CD4-positive, alpha-beta T cell (primary cell): ENCODE data around the gene DDX56. TPM values are rescaled to one million over a fixed set of nuclear protein-coding genes. Genes with fewer than 3 reads are reported as not detected.

ENCODE experiments used
- ATAC-seq: fragments of 200-7000 bp; cut with Tn5 transposase; one replicate; pipeline ENCODE4 v1.10.0; 2022; ENCODE audit warnings: mild to moderate bottlenecking; ENCODE audit not compliant: poor library complexity
- CTCF ChIA-PET: fragments of 350-600 bp; sonication (Branson Sonifier 250); formaldehyde crosslinking; loops from one replicate; lab custom pipeline; 2021; ENCODE audit warnings: antibody characterized with exemption, inconsistent platforms; lab: Charles Lee
- POLR2A ChIA-PET: fragments of 350-600 bp; sonication (Branson Sonifier 250); formaldehyde crosslinking; loops from one replicate; lab custom pipeline; 2021; ENCODE audit warnings: antibody characterized with exemption, inconsistent platforms; lab: Charles Lee
- DNase-seq, 14 experiments: peaks; one replicate each; pipeline ENCODE4 v3.0.0-alpha.2; 2013 to 2020; ENCODE audit warnings: mixed read lengths in 2 of 14
- H3K27ac ChIP-seq, 2 donors: one replicate each; pipeline versions ENCODE4 v1.5.1 to v1.7.0; 2013; ENCODE audit warnings: low read length in 2 of 2, low read depth in 1 of 2, mild to moderate bottlenecking in 1 of 2
- H3K27me3 ChIP-seq, 2 experiments: 1 replicate in 1 of 2; 2 replicates in 1 of 2; pipeline versions ENCODE4 v1.6.1 to v1.7.0; 2013; ENCODE audit warnings: low read length in 2 of 2, control low read depth in 1 of 2, mild to moderate bottlenecking in 1 of 2, moderate library complexity in 1 of 2; ENCODE audit not compliant: insufficient read depth in 2 of 2, control insufficient read depth in 1 of 2
- H3K36me3 ChIP-seq: one replicate; pipeline ENCODE4 v1.6.1; 2013; ENCODE audit warnings: low read length, control low read depth; ENCODE audit not compliant: insufficient read depth
- H3K4me1 ChIP-seq: one replicate; pipeline ENCODE4 v1.6.1; 2013; ENCODE audit warnings: low read length, control low read depth; ENCODE audit not compliant: insufficient read depth
- H3K4me3 ChIP-seq: one replicate; pipeline ENCODE4 v1.5.1; 2013; ENCODE audit warnings: mild to moderate bottlenecking, low read length, moderate library complexity
- H3K9me3 ChIP-seq, 2 experiments: 1 replicate in 1 of 2; 2 replicates in 1 of 2; pipeline versions ENCODE4 v1.6.1 to v1.7.0; 2013; ENCODE audit warnings: low read length in 2 of 2, mild to moderate bottlenecking in 2 of 2, control low read depth in 1 of 2, moderate library complexity in 1 of 2; ENCODE audit not compliant: control insufficient read depth in 1 of 2, insufficient read depth in 1 of 2
- H3K27ac Mint-ChIP-seq: one replicate; pipeline ENCODE4 v1.8.0; 2020; ENCODE audit warnings: mixed read lengths
- H3K27me3 Mint-ChIP-seq: one replicate; pipeline ENCODE4 v1.8.0; 2021; ENCODE audit warnings: mixed read lengths
- H3K36me3 Mint-ChIP-seq: one replicate; pipeline ENCODE4 v1.8.0; 2021; ENCODE audit warnings: low read depth, mixed read lengths
- H3K4me1 Mint-ChIP-seq: one replicate; pipeline ENCODE4 v1.8.0; 2021; ENCODE audit warnings: low read depth, mixed read lengths
- H3K4me3 Mint-ChIP-seq: one replicate; pipeline ENCODE4 v1.8.0; 2020; ENCODE audit warnings: mild to moderate bottlenecking, mixed read lengths
- H3K9me3 Mint-ChIP-seq: one replicate; pipeline ENCODE4 v1.8.0; 2020; ENCODE audit warnings: mixed read lengths
- intact Hi-C, 2 experiments: fragments of 100-400 bp; cut with DNase I in 1 of 2; cut with micrococcal nuclease in 1 of 2; formaldehyde crosslinking; loops; one replicate each; pipeline versions ENCODE4 v1.15.1 to v1.9.0; 2023 to 2025; cut with DNase I, micrococcal nuclease
- total RNA-seq, 174 experiments: library from RNA in 2 of 174; stranded (reverse) in 2 of 174; gene quantifications; one replicate each; pipeline ENCODE4 v1.2.3 and lab custom pipeline; 2021 to 2026
- TF ChIP-seq, protein P1 (sequence below): fragments of 200-600 bp; IDR thresholded peaks from one replicate; pipeline ENCODE4 v1.8.0; 2022; ENCODE audit warnings: antibody characterized with exemption, mild to moderate bottlenecking

Gene DDX56
- total RNA-seq, 2 experiments from 2014 or later, result 126 to 127 TPM

DNA sequence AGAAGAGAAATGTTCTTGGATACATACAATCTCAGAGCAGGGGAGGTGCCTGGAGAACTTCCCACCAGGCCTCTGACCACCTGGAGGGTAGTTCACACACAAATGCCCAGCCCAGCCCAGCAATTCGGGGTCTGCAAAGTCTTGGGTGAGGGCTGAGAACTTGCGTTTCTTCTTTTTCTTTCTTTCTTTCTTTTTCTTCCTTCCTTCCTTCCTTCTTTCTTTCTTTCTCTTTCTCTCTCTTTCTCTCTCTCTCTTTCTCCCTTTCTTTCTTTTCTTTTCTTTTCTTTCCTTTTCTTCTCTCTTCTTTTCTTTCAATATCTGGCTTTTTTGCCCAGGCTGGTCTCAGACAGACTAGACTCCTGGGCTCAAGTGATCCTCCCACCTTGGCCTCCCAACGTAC is 54.9 kb downstream of the DDX56 start:
- intact Hi-C loops, result no loop called here
- ChIA-PET CTCF (no interaction called here), POLR2A (interaction anchor here (1.2 kb wide), 1 partner anchor 29 kb away, joined by 4 read pairs; the partner anchor contains the start of gene NUDCD3)
- no peaks in the 10 kb centered on the region for H3K4me1 ChIP-seq
- no peak overlapping the region for H3K4me3 ChIP-seq
- no peak overlapping the region for H3K27ac ChIP-seq
- Mint-ChIP-seq H3K9me3 (no peaks in the 10 kb centered on the region), H3K4me3 (no peak overlapping the region), H3K4me1 (no peaks in the 10 kb centered on the region), H3K27me3 (no peaks in the 10 kb centered on the region), H3K27ac (no peak overlapping the region), H3K36me3 (peaks cover 1% of the 10 kb centered on the region)
- H3K27me3 ChIP-seq, result peaks cover 0 to 6% of the 10 kb centered on the region in 2 experiments
- peaks cover 0 to under 1% of the 10 kb centered on the region in 2 experiments for H3K9me3 ChIP-seq
- no peaks in the 10 kb centered on the region for H3K36me3 ChIP-seq
- TF ChIP-seq, protein P1, sequence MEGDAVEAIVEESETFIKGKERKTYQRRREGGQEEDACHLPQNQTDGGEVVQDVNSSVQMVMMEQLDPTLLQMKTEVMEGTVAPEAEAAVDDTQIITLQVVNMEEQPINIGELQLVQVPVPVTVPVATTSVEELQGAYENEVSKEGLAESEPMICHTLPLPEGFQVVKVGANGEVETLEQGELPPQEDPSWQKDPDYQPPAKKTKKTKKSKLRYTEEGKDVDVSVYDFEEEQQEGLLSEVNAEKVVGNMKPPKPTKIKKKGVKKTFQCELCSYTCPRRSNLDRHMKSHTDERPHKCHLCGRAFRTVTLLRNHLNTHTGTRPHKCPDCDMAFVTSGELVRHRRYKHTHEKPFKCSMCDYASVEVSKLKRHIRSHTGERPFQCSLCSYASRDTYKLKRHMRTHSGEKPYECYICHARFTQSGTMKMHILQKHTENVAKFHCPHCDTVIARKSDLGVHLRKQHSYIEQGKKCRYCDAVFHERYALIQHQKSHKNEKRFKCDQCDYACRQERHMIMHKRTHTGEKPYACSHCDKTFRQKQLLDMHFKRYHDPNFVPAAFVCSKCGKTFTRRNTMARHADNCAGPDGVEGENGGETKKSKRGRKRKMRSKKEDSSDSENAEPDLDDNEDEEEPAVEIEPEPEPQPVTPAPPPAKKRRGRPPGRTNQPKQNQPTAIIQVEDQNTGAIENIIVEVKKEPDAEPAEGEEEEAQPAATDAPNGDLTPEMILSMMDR, result no peak
- DNase-seq, result no peak
- ATAC-seq, result no peak

GRCh38 chr7:44517175-44517574 is 56.5 kb downstream of the DDX56 start:
- DNase-seq (no peak), ATAC-seq (no peak)
- no peak overlapping the region for H3K27ac ChIP-seq
- intact Hi-C loops, result no loop called here
- no peaks in the 10 kb centered on the region for H3K9me3 ChIP-seq
- ChIA-PET CTCF (no interaction called here), POLR2A (no interaction called here)
- H3K36me3 ChIP-seq, result no peaks in the 10 kb centered on the region
- TF ChIP-seq, protein P1, result no peak
- H3K4me1 Mint-ChIP-seq, result no peaks in the 10 kb centered on the region
- no peaks in the 10 kb centered on the region for H3K4me1 ChIP-seq
- H3K27ac Mint-ChIP-seq, result no peak overlapping the region
- no peaks in the 10 kb centered on the region for H3K27me3 Mint-ChIP-seq
- peaks cover 0 to 2% of the 10 kb centered on the region in 2 experiments for H3K27me3 ChIP-seq
- H3K4me3 ChIP-seq, result no peak overlapping the region
- H3K36me3 Mint-ChIP-seq, result no peaks in the 10 kb centered on the region
- H3K4me3 Mint-ChIP-seq, result no peak overlapping the region
- no peaks in the 10 kb centered on the region for H3K9me3 Mint-ChIP-seq

Other genes with a start within 250 kb of the DDX56 start
- gene CAMK2B, start 248.3 kb downstream of the DDX56 start, total RNA-seq, result not detected
- 10 to 100 TPM; 56.6 to 60.6 TPM for gene NUDCD3, start 83.2 kb downstream of the DDX56 start, total RNA-seq
- under 1 TPM in 1 of 2 experiments, not detected in 1; 0.08 TPM for gene NPC1L1, start 32.6 kb downstream of the DDX56 start, total RNA-seq
- 100 to 1,000 TPM; 134 to 138 TPM for gene TMED4, start 8.3 kb upstream of the DDX56 start, total RNA-seq
- gene OGDH, start 32.7 kb upstream of the DDX56 start, total RNA-seq, result 10 to 100 TPM; 39.8 to 43.8 TPM
- 10 to 100 TPM; 81.5 to 82.0 TPM for gene ZMIZ2, start 174.9 kb upstream of the DDX56 start, total RNA-seq
- 100 to 1,000 TPM; 410 to 423 TPM for gene PPIA, start 222.8 kb upstream of the DDX56 start, total RNA-seq